ENCODE data around the gene ZBTB22.
"Not testable (repeated sequence)": the region's sequence is repeated elsewhere in the genome, so short reads cannot be mapped to it uniquely, and the experiment has no call there.

ZBTB22 gene

GRCh38 chr6:33288921-33289783, 28.4 kb downstream of the ZBTB22 start, which contains the start of the genes PFDN6 and WDR46:
TSS of gene PFDN6 (plus strand) at chr6:33289601. CDS start at chr6:33289857, 256 bp downstream.
TSS of gene WDR46 (minus strand) at chr6:33289239. CDS start at chr6:33289170, 69 bp downstream.
- DNase-seq (ENCODE audit: extremely low read depth, low read depth): no peak
- no peak for TF ChIP-seq CTCF (IDR thresholded peaks at IDR 0.05; ENCODE audit: low read depth, low read length)

- no peak for TF ChIP-seq CTCF (IDR thresholded peaks at IDR 0.05; ENCODE audit: low read depth, low read length)
- no peak for DNase-seq (ENCODE audit: extremely low read depth, low read depth)
Observed at GRCh38 chr6:33288141-33288920, 29.2 kb downstream of the ZBTB22 start.

- no peak for TF ChIP-seq CTCF (IDR thresholded peaks at IDR 0.05; ENCODE audit: low read depth, low read length)
- no peak for DNase-seq (ENCODE audit: extremely low read depth, low read depth)
Observed at GRCh38 chr6:33286946-33287914, 30.3 kb downstream of the ZBTB22 start.

- DNase-seq (ENCODE audit: extremely low read depth, low read depth): not testable (repeated sequence)
Observed at GRCh38 chr6:33285214-33285613, 32.3 kb downstream of the ZBTB22 start.

- DNase-seq (ENCODE audit: extremely low read depth, low read depth): no peak
- no peak for TF ChIP-seq CTCF (IDR thresholded peaks at IDR 0.05; ENCODE audit: low read depth, low read length)
Observed at GRCh38 chr6:33280539-33280938, 37.0 kb downstream of the ZBTB22 start.

- peak; percentile 33 for TF ChIP-seq CTCF (IDR thresholded peaks at IDR 0.05; ENCODE audit: low read depth, low read length)
- no peak for DNase-seq (ENCODE audit: extremely low read depth, low read depth)
Observed at GRCh38 chr6:33279971-33280511, 37.5 kb downstream of the ZBTB22 start.

- no peak for DNase-seq (ENCODE audit: extremely low read depth, low read depth)
- no peak for TF ChIP-seq CTCF (IDR thresholded peaks at IDR 0.05; ENCODE audit: low read depth, low read length)
Observed at GRCh38 chr6:33279257-33279695, 38.3 kb downstream of the ZBTB22 start.
